Left colon (tissue), 2 donors: Measurements from ENCODE around the gene USP48. TPM values are rescaled to one million over a fixed set of nuclear protein-coding genes. Genes with fewer than 3 reads are reported as not detected.
A peak's percentile ranks its signal among the peaks of the same experiment; 100 is the strongest.

Experiments used
- ATAC-seq: fragments of 200-7000 bp; cut with Tn5 transposase; one replicate; pipeline ENCODE4 v1.9.1; 2020; ENCODE audit warnings: mild to moderate bottlenecking, moderate library complexity
- DNase-seq, 2 donors: peaks; one replicate each; pipeline ENCODE4 v3.0.0-alpha.2; 2020
- intact Hi-C, 2 donors: fragments of 100-400 bp; cut with DNase I in 1 of 2; cut with micrococcal nuclease in 1 of 2; formaldehyde crosslinking; loops; one replicate each; pipeline versions ENCODE4 v1.11.2 to v1.14.0; 2022; cut with DNase I, micrococcal nuclease
- total RNA-seq, 2 donors: library from RNA; stranded (reverse); fragmentation: NEBNext Ultra II Directional; extraction: Animal tissue kit (Norgen Biotek cat#: 25700); gene quantifications; one replicate each; pipeline ENCODE4 v1.2.1, GENCODE V29; 2021
- donor health status: DM: no; HTN: no; CAD: no.
- donor health status: DM: yes; HTN: yes; CAD: no.

Gene USP48
- total RNA-seq, 2 donors from 2014 or later: 44.6 to 48.6 TPM

- intact Hi-C loops: no loop called here
- no peak for DNase-seq
- ATAC-seq: no peak
Observed at GRCh38 chr1:21664806-21665588, 118.0 kb downstream of the USP48 start.

DNA sequence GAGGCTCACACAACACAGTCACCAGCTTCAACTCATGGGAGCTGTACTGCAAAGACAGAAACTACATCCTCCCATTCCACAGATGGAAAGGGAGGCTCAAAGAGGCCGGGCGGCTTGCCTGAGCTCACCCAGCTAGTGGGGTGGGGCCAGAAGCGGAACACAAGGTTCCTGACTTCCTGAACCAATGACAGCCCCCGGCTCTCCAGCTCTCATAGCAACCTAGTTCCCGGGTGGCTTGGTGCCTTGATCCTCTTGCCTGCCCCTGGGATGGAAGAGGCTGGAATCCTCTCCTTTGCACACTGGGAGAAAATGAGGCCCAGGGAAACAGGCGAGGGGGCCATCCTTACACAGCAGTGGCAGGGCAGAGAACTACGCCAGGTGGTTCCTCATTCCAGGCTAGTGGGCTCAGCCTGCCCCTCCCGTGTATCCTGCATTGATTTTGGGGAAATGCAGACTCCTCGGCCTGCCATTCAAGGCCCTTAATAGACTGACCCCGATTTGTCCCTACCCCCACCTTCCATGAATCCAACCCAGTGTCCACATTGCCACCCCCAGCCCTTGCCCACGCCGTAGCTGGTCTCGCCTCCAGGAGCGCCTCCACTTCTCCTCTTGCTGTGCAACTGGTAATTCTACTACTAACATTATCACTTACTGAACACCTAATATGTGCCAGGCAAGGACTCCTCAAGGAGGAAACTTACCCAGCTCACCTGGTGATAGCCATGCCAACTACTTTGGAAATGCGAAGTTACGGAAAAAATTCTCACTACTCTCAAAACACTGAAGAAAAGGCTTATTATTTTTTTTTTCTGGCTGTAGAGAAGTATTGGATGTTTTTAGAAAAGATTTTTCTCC, 118.8 kb downstream of the USP48 start:
- intact Hi-C loops: no loop called here
- DNase-seq (no peak), ATAC-seq (no peak)

DNA sequence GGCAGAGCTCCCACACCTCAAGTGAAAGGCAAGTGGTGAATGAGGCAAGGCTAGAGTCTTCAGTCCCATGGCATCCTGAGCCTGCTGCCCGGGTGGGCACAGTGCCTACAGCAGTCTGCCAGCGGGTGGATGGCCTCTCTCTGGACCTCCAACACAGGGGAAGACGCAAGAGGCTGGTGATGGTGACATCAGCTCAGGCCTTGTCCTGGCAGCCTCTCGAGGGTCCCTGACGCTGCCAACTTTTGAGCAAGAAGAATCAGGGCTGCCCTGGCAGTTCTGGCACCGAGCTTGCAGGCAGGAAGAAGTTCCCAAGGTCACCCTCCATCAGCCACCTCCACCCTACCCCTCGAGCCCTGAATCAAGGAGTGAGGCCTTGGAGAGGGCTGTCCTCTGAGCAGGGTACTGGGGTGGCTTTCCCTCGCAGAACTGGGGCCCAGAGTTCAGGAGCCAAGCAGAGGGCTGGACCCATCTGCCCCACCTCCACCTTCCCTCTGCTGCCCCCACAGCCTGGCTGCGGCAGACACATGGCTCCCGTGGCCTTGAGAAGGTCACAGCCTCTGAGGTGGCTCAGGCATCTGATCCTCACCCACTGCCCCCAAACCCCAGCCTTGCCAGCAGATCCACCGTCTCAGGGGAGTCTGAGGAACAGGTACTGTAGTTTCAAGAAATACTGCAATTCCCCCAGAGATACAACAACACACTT, 119.5 kb downstream of the USP48 start:
- DNase-seq: no peak
- intact Hi-C loops: no loop called here
- ATAC-seq: no peak

- DNase-seq (no peak), ATAC-seq (no peak)
Observed at GRCh38 chr1:21662426-21663247, 120.3 kb downstream of the USP48 start.

DNA sequence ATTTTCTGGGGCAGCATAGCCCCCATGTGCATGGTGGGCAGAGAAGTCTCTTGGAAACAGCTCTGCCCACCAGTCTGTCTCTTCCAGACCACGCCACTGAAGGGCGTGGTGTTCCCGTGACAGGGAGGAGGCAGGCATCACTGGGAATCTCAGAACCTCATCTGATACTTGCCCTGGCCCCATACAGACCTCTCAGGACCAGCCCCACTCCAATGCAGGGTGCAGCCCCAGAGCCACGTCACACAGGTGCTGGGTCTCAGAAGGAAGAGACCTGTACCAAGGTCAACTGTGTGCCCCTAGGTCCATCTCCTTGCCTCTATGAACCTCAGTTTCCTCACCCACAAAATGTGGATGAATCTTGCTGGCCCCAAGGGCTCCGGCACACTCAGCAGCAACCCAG, 121.1 kb downstream of the USP48 start:
- no peak for ATAC-seq
- no peak for DNase-seq
- intact Hi-C loops: no loop called here

More at GRCh38 chr1:21662426-21663247, 120.3 kb downstream of the USP48 start:
- intact Hi-C loops: no loop called here

GRCh38 chr1:21659924-21660326, 123.0 kb downstream of the USP48 start:
- intact Hi-C loops: loop anchor here (2.0 to 10.0 kb wide), 2 partner anchors 151 to 435 kb away; partner anchors contain the start of gene ALPL (in 1 of the 2)
- DNase-seq (no peak), ATAC-seq (no peak)

GRCh38 chr1:21659099-21659923, 123.6 kb downstream of the USP48 start:
- DNase-seq (peak in 1 of 2 donors; percentile 73), ATAC-seq (peak; percentile 90)
- intact Hi-C loops: loop anchor here (2.0 to 10.0 kb wide), 2 partner anchors 151 to 435 kb away; partner anchors contain the start of gene ALPL (in 1 of the 2)

DNA sequence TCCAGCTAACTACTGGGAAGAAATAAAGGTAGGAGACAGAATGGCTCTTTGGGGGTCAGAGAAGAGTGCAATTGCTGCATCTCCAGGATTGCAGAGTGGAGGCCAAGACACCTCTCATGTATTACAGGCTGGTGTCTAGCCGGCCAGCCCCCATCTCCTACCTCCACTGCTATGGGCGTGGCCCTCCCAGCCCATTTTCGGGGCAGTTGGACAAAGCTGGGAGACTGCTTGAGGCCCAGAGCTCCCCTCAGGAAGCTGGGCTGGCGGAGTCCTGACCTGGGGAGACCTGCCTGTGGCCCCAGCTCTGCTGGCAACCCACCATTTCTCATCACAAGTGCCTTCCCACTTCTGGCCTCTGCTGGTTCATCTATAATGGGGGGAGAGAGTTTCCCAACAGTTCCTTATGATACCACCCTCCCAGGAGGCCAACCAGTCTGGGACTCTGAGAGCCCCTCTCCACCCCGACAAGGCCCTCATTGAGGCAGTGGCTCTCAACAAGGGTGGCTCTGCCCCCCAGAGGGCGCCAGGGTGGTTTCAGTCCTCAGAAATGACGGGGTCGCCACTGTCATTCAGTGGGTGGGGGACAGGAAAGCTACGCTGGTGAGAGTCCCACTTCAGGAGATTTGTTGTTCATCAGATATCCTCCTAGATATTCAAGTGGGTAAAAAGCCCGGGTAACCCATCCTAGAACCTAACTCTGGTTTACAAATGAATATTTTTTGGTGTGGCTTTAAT, 125.3 kb downstream of the USP48 start:
- ATAC-seq: no peak
- no peak for DNase-seq
- intact Hi-C loops: loop anchor here (2.0 to 10.0 kb wide), 2 partner anchors 149 to 433 kb away; partner anchors contain the start of gene ALPL (in 1 of the 2)

DNA sequence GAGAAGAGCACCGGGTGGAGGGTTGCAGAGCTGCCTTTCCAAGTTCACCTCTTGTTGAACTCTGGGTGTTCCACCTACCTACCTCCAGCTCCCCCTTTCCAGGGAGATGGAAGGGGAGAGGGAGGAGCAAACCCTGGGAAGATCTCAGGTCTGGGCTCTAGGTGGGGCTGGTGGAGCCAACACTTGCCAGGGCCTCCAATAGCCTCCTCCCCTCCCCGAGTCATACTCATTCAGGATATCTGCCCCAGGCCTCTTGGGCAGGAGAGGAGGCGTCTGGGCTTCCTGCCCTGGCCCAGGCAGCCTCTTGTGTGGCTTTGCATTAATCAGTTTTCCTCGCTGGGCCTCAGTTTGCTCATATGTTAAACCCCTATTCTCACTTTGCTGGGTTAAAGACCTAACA, 127.2 kb downstream of the USP48 start:
- DNase-seq: no peak
- ATAC-seq: no peak
- intact Hi-C loops: loop anchor here in 1 of 2 donors (10.0 kb wide), 1 partner anchor 431 kb away; no protein-coding TSS in a partner anchor

- intact Hi-C loops: loop anchor here in 1 of 2 donors (10.0 kb wide), 1 partner anchor 430 kb away; no protein-coding TSS in a partner anchor
- ATAC-seq (no peak), DNase-seq (no peak)
Observed at GRCh38 chr1:21655259-21655658, 127.7 kb downstream of the USP48 start.

GRCh38 chr1:21654209-21654608, 128.7 kb downstream of the USP48 start:
- no peak for DNase-seq
- intact Hi-C loops: loop anchor here in 1 of 2 donors (10.0 kb wide), 1 partner anchor 429 kb away; no protein-coding TSS in a partner anchor
- no peak for ATAC-seq

- intact Hi-C loops: loop anchor here in 1 of 2 donors (10.0 kb wide), 1 partner anchor 429 kb away; no protein-coding TSS in a partner anchor
- DNase-seq (no peak), ATAC-seq (no peak)
Observed at GRCh38 chr1:21653744-21654100, 129.2 kb downstream of the USP48 start.

DNA sequence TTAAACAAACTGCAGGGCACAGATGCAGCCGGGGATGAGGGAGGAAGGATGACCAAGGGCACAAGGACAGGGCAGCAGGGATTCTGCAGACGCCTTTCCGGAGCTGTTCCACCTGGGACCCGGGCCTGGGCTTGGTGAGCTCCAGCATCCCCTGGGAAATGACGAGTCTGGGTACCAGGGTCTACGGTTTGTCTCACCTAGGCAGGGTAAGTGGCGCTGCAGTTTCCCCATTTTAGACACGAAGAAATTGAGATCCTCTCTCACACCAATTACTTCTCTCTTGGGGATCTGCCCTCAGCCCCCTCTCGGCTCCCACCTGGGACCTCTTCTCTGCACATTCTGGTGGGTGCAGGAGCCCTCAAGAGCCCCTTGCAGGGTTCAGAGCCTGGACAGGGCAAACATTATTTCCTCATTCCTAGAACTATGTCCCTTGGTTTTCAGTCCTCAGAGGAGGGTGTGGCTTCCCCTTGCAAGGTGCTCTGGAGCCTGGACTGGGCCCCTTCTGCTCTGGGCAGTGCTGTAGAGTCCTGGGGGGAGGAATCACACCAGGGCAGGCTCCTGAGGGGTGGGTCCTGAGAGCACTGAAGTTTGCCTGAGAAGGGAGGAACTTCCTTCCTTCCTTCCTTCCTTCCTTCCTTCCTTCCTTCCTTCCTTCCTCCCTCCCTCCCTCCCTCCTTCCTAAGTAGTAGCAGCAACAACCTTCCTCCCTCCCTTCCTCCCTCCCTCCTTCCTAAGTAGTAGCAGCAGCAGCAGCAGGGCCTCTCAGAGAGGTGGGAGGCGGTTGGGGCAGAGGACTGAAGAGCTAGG, 129.8 kb downstream of the USP48 start:
- ATAC-seq (peak; percentile 40), DNase-seq (no peak)
- intact Hi-C loops: loop anchor here in 1 of 2 donors (10.0 kb wide), 1 partner anchor 428 kb away; no protein-coding TSS in a partner anchor

- DNase-seq: no peak
- intact Hi-C loops: loop anchor here in 1 of 2 donors (10.0 kb wide), 1 partner anchor 428 kb away; no protein-coding TSS in a partner anchor
- no peak for ATAC-seq
Observed at GRCh38 chr1:21652101-21652936, 130.6 kb downstream of the USP48 start.
